Calu3 (cell line): Measurements from ENCODE around the gene GIGYF2. TPM values are rescaled to one million over a fixed set of nuclear protein-coding genes. Genes with fewer than 3 reads are reported as not detected.
A peak's percentile ranks its signal among the peaks of the same experiment; 100 is the strongest.

Experiments used
- BruUV-seq: library from RNA; stranded (reverse); fragments of 400-500 nt; replicated peaks from 2 replicates; lab custom pipeline; 2021; lab: Mats Ljungman, UMichigan
- CTCF ChIA-PET: fragments of 300-600 bp; sonication (Branson Sonifier 250); formaldehyde crosslinking; loops from one replicate; lab custom pipeline; 2022; ENCODE audit warnings: antibody characterized with exemption; lab: Charles Lee
- DNase-seq: peaks from one replicate; pipeline ENCODE4 v3.0.0; 2022
- H3K27ac Mint-ChIP-seq: one replicate; pipeline ENCODE4 v1.8.0; 2022; ENCODE audit warnings: mixed read lengths; ENCODE audit not compliant: unreplicated experiment
- H3K27me3 Mint-ChIP-seq: one replicate; pipeline ENCODE4 v1.8.0; 2022; ENCODE audit warnings: mixed read lengths; ENCODE audit not compliant: unreplicated experiment
- H3K36me3 Mint-ChIP-seq: one replicate; pipeline ENCODE4 v1.8.0; 2022; ENCODE audit warnings: mild to moderate bottlenecking, moderate library complexity, mixed read lengths; ENCODE audit not compliant: insufficient read depth, unreplicated experiment
- H3K4me1 Mint-ChIP-seq: one replicate; pipeline ENCODE4 v1.8.0; 2022; ENCODE audit warnings: mild to moderate bottlenecking, low read depth, mixed read lengths; ENCODE audit not compliant: unreplicated experiment
- H3K4me3 Mint-ChIP-seq: one replicate; pipeline ENCODE4 v1.8.0; 2022; ENCODE audit warnings: mild to moderate bottlenecking, low read depth, moderate library complexity, mixed read lengths; ENCODE audit not compliant: unreplicated experiment
- H3K9me3 Mint-ChIP-seq: one replicate; pipeline ENCODE4 v1.8.0; 2022; ENCODE audit warnings: low read depth, mixed read lengths; ENCODE audit not compliant: unreplicated experiment
- intact Hi-C: fragments of 100-400 bp; cut with micrococcal nuclease; formaldehyde crosslinking; loops from one replicate; pipeline ENCODE4 v1.10.0; 2022; ENCODE audit not compliant: unreplicated experiment
- total RNA-seq: library from RNA; stranded (reverse); gene quantifications from 2 replicates; pipeline ENCODE4 v1.2.3, GENCODE V29; 2022
- TF ChIP-seq, protein P1 (sequence below): fragments of 200-600 bp; IDR thresholded peaks from one replicate; pipeline ENCODE4 v1.8.0; 2022; ENCODE audit warnings: antibody characterized with exemption; ENCODE audit not compliant: unreplicated experiment

Gene GIGYF2
- total RNA-seq, 1 experiment from 2014 or later, result 72.2 TPM

DNA sequence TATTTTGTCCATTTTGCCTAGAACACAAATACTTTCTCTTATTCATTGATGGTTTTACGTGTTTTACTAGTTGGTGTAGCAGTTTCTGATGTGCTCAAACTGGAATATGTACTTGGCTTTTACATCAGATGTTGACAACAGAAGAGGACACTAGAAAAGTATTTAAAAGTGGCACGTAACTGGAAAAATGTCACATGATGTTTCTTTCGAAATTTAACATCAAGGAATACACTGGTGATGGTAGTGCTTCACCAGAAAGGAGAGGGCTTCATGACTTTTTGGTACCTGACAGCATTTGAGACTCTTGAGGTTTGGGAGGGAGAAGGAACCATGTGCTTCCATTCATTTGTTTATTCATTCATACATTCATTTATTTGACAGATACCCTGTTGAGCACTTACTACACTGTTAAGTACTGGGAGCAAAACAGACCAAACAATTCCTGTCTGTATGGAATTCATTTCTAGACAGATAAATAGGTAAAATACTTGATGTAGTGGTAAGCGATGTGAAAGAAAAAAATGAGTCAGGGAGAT lies 1.5 kb downstream of the GIGYF2 start:
- Mint-ChIP-seq H3K36me3 (peaks cover 35% of the 10 kb centered on the region), H3K27me3 (no peaks in the 10 kb centered on the region), H3K4me1 (peaks cover 26% of the 10 kb centered on the region), H3K4me3 (peak overlapping the region; percentile 94), H3K27ac (peak overlapping the region; percentile 84), H3K9me3 (no peaks in the 10 kb centered on the region)
- CTCF ChIA-PET, result interaction anchor here (1.7 kb wide), 1 partner anchor 31 kb away, joined by 3 read pairs; no protein-coding TSS in a partner anchor
- intact Hi-C loops, result no loop called here
- BruUV-seq, result TSS peak; percentile 64
- DNase-seq, result no peak
- TF ChIP-seq, protein P1, sequence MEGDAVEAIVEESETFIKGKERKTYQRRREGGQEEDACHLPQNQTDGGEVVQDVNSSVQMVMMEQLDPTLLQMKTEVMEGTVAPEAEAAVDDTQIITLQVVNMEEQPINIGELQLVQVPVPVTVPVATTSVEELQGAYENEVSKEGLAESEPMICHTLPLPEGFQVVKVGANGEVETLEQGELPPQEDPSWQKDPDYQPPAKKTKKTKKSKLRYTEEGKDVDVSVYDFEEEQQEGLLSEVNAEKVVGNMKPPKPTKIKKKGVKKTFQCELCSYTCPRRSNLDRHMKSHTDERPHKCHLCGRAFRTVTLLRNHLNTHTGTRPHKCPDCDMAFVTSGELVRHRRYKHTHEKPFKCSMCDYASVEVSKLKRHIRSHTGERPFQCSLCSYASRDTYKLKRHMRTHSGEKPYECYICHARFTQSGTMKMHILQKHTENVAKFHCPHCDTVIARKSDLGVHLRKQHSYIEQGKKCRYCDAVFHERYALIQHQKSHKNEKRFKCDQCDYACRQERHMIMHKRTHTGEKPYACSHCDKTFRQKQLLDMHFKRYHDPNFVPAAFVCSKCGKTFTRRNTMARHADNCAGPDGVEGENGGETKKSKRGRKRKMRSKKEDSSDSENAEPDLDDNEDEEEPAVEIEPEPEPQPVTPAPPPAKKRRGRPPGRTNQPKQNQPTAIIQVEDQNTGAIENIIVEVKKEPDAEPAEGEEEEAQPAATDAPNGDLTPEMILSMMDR, result no peak

DNA sequence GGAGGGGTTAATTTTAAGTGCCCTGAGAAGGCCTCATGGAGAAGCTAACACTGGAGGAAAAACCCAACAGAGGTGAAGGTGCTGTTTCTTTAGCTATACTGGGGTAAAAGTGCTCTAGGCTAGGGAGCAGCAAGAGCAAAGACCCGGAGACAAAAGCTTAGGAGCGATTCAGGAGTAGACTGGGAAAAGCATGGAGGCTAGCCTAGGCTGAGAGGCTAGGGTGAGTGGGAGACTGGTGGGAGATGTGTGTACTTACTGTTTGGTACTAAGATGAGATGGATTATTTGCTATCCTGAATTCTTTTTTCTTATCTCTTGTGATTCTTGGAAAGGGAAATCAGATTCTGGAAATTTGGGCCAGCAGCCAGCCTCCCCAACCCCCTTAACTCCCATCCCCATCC lies 2.0 kb downstream of the GIGYF2 start:
- DNase-seq, result no peak
- peaks cover 40% of the 10 kb centered on the region for H3K36me3 Mint-ChIP-seq
- no peaks in the 10 kb centered on the region for H3K9me3 Mint-ChIP-seq
- H3K4me1 Mint-ChIP-seq, result peaks cover 26% of the 10 kb centered on the region
- intact Hi-C loops, result no loop called here
- CTCF ChIA-PET, result interaction anchor here (1.7 kb wide), 1 partner anchor 32 kb away, joined by 3 read pairs; no protein-coding TSS in a partner anchor
- H3K27ac Mint-ChIP-seq, result peak overlapping the region; percentile 84
- peak overlapping the region; percentile 94 for H3K4me3 Mint-ChIP-seq
- TF ChIP-seq, protein P1, result no peak
- no peaks in the 10 kb centered on the region for H3K27me3 Mint-ChIP-seq
- BruUV-seq, result no TSS peak

DNA sequence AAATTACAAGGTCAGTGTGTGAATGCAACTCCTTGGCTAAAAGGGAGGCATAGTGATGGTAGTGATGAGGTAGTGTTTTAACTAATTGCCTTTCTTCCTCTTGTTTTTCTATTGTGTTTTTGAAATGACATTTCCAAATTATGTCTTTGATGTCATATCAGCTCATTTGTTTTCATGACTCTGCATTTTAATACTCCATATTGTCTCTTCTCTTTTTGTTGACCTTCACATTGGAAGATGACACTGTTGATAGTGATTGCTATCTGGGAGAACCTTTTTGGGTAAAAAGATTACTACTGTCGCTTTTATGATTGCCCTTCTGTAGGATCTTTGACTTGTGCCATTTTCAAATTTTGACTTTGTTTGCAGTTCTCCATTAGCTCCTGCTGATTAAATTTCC lies 3.0 kb downstream of the GIGYF2 start:
- CTCF ChIA-PET, result interaction anchor here (0.7 to 1.7 kb wide), 3 partner anchors 17 to 104 kb away, joined by 3 to 4 read pairs (median 4); no protein-coding TSS in a partner anchor
- intact Hi-C loops, result no loop called here

DNA sequence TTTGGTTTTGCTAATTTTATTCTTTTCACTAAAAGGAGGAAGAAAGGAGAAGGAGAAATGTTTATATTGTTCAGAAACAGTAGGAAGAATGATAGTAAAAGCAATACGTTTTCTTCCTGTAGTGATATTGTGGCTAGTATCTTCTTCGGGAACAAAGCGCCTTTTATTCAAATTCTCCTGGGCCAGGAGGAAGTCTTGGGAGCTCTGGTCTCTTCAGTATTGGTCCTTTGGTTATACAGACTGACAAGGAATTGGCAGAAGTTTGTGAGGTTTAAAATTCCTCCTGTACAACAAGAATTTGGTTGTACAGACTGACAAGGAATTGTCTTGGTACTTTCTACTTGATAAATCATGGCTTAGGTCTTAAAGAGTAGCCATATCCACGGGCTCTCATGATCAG lies 9.9 kb downstream of the GIGYF2 start:
- Mint-ChIP-seq H3K27me3 (no peaks in the 10 kb centered on the region), H3K4me3 (no peak overlapping the region), H3K27ac (no peak overlapping the region), H3K9me3 (no peaks in the 10 kb centered on the region), H3K36me3 (peaks cover 17% of the 10 kb centered on the region), H3K4me1 (no peaks in the 10 kb centered on the region)
- CTCF ChIA-PET, result no interaction called here
- DNase-seq, result no peak
- intact Hi-C loops, result no loop called here
- no TSS peak for BruUV-seq
- TF ChIP-seq, protein P1, result no peak

More for the DNA sequence above, 3.0 kb downstream of the GIGYF2 start:
- Mint-ChIP-seq H3K36me3 (peaks cover 47% of the 10 kb centered on the region), H3K4me3 (peak overlapping the region; percentile 94), H3K9me3 (no peaks in the 10 kb centered on the region), H3K4me1 (peaks cover 26% of the 10 kb centered on the region), H3K27me3 (no peaks in the 10 kb centered on the region), H3K27ac (peak overlapping the region; percentile 28)
- TF ChIP-seq, protein P1, result no peak
- no peak for DNase-seq
- no TSS peak for BruUV-seq
